Cardiac septum (tissue), 1 donor: ENCODE results near the gene CEACAM18. TPM values are rescaled to one million over a fixed set of nuclear protein-coding genes. Genes with fewer than 3 reads are reported as not detected.

Experiments
- DNase-seq: peaks from one replicate; pipeline ENCODE4 v3.0.0-alpha.2; 2020; ENCODE audit warnings: low spot score
- intact Hi-C: fragments of 100-400 bp; cut with DNase I; formaldehyde crosslinking; loops from one replicate; pipeline ENCODE4 v1.14.0; 2022
- total RNA-seq: library from RNA; stranded (reverse); fragmentation: NEBNext Ultra II Directional; extraction: Animal tissue kit (Norgen Biotek cat#: 25700); gene quantifications from one replicate; pipeline ENCODE4 v1.2.1, GENCODE V29; 2021
- donor health status: DM: no; HTN: no; CAD: no.

CEACAM18 gene
- total RNA-seq, 1 donor from 2014 or later: not detected

GRCh38 chr19:51521781-51522180, 43.4 kb downstream of the CEACAM18 start:
- no peak for DNase-seq
- intact Hi-C loops: no loop called here

- intact Hi-C loops: no loop called here
Measured at GRCh38 chr19:51524666-51525264, 46.4 kb downstream of the CEACAM18 start.

DNA sequence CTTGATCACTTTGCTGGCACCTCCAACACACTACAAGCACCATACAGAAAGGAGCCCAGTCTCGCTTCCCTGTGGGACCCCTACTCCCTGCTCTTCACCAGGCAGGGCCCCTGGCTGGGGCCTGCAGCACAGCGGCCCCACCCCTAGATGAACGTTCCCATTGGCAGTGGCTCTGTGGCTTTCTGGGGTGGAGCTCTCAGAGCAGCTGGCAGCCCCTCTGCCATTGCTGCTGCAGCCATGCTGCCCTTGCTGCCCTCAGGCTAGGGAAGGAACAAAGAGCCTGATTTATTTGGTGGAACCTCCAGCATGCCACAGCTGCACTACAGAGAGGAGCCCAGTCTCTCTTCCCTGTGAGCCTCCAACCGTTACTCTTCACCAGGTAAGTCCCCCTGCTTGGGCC, 47.3 kb downstream of the CEACAM18 start:
- no peak for DNase-seq
- intact Hi-C loops: no loop called here

More at GRCh38 chr19:51524666-51525264, 46.4 kb downstream of the CEACAM18 start:
- no peak for DNase-seq

- no peak for DNase-seq
- intact Hi-C loops: no loop called here
Measured at GRCh38 chr19:51529301-51529700, 51.0 kb downstream of the CEACAM18 start.

DNA sequence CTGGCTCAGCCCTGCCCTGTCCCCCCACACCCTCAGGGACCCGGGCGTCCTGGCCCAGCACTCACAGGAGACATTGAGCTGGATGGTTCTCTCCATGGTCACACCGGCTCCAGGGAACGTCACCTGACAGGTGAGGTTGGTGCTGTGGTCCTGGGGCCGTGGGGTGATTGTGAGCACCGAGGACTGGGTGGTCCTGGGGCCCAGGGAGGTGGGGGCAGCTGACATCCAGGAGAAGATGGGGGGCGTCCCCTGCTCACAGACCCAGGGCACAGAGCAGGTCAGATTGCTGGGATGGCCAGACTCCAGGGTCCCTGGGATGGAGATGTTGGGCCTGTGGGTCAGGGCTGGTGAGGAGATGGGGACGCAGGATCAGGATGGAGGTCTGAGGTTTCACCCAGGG, 52.3 kb downstream of the CEACAM18 start:
- intact Hi-C loops: no loop called here
- no peak for DNase-seq

GRCh38 chr19:51531349-51532315, 53.3 kb downstream of the CEACAM18 start, which contains the start of gene SIGLEC6:
SIGLEC6 (minus strand) TSS chr19:51531670; CDS start chr19:51531648, 22 bp downstream.
- DNase-seq: peak; percentile 84
- intact Hi-C loops: no loop called here

- DNase-seq: no peak
- intact Hi-C loops: no loop called here
Measured at GRCh38 chr19:51535535-51535934, 57.2 kb downstream of the CEACAM18 start.

DNA sequence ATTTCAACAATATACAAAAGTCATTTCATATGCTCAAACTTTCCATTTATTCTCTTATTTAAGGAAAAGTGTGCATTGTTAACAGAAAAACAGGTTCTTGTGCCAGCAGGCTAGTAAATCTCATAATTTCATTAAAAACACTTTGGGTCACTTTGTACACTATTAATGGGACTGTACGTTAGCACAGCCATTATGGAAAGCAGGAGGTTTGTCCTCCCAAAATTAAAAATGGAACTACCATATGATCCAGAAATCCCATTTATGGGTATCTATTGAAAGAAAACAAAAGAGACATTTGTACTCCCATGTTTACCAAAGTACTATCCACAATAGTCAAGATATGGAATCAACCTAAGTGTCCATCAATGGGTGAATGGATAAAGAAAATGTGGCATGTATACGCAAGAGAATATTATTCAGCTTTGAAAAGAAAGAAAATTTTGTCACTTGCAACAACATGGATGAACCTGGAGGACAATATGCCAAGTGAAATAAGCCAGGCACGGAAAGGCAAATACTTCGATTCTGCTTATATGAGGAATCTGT, 61.6 kb downstream of the CEACAM18 start:
- no peak for DNase-seq
- intact Hi-C loops: no loop called here

Other genes starting within 250 kb of the CEACAM18 start
- gene SIGLECL1, start 227.5 kb upstream of the CEACAM18 start, total RNA-seq: not detected
- gene IGLON5, start 166.9 kb upstream of the CEACAM18 start, total RNA-seq: not detected
- 0.86 TPM for gene VSIG10L, start 136.4 kb upstream of the CEACAM18 start, total RNA-seq
- gene ETFB, start 112.2 kb upstream of the CEACAM18 start, total RNA-seq: 180 TPM
- 1.0 TPM for gene CLDND2, start 109.5 kb upstream of the CEACAM18 start, total RNA-seq
- 3.6 TPM for gene NKG7, start 105.9 kb upstream of the CEACAM18 start, total RNA-seq
- gene LIM2, start 90.6 kb upstream of the CEACAM18 start, total RNA-seq: not detected
- gene C19orf84, start 87.9 kb upstream of the CEACAM18 start, total RNA-seq: not detected
- 0.30 TPM for gene SIGLEC10, start 60.9 kb upstream of the CEACAM18 start, total RNA-seq
- not detected for gene SIGLEC8, start 20.1 kb upstream of the CEACAM18 start, total RNA-seq
- gene SIGLEC12, start 23.3 kb downstream of the CEACAM18 start, total RNA-seq: not detected
- 0.22 TPM for gene SIGLEC6, start 53.1 kb downstream of the CEACAM18 start, total RNA-seq
- gene ZNF175, start 92.7 kb downstream of the CEACAM18 start, total RNA-seq: 7.8 TPM
- gene SIGLEC5, start 151.9 kb downstream of the CEACAM18 start, total RNA-seq: 0.94 TPM
- 1.2 TPM for gene SIGLEC14, start 168.3 kb downstream of the CEACAM18 start, total RNA-seq
- gene SPACA6, start 214.8 kb downstream of the CEACAM18 start, total RNA-seq: 14.7 TPM
- gene HAS1, start 245.5 kb downstream of the CEACAM18 start, total RNA-seq: 0.54 TPM